GM21528 (cell line): ENCODE data around the gene CCDC92B.
"Not testable (repeated sequence)": the region's sequence is repeated elsewhere in the genome, so short reads cannot be mapped to it uniquely, and the experiment has no call there.

Source experiments
- ATAC-seq: cut with Tn5 transposase; IDR thresholded peaks from one replicate; pipeline ENCODE4 v1.9.1; 2021; ENCODE audit warnings: mild to moderate bottlenecking, moderate library complexity; ENCODE audit not compliant: unreplicated experiment, low FRiP score

Gene CCDC92B

GRCh38 chr17:2691069-2691871, 58.2 kb downstream of the CCDC92B start:
- ATAC-seq: no peak

DNA sequence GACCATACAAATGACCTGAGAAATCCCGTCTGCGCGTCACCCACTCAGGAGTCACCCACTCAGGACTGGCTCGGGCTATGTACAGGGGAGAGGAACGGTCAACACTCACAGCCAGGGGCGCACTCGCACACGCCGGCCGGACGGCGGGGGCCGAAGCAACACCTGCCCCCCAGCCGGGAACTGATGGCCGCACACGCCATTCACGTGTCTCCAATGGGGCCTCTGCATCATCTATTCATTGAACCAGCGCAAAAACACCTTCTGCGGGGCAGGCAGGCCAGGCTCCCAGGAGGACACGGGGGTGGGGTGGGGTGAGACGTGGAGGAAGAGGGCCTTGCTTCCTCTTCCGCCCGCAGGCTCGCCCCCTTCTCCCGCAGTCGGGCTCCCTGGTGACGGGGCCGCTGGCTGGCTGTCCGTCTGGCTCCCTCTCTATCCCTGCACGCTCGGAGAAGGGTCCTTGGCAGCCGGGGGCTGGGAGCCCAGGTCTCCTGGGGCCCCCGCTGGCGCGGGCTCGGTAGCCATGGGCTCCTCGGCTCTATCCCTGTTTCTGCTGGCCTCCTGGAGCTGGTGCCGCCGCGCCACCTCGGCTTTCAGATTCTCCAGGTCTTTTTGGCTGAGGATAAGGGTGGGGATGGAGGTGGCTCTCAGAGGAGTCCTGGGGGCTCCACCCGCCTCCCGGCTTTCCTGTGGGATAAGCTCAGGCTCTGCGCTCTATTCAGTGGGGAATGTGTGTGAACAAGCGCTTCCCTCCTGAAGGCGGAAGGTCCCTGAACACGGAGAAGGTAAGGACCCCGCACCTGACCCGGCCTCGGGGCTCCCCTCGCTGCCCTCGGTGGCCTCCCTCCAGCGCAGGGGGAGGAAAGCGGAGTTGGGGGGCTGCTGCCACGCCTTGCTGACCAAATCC, 59.0 kb downstream of the CCDC92B start:
- ATAC-seq: no peak

DNA sequence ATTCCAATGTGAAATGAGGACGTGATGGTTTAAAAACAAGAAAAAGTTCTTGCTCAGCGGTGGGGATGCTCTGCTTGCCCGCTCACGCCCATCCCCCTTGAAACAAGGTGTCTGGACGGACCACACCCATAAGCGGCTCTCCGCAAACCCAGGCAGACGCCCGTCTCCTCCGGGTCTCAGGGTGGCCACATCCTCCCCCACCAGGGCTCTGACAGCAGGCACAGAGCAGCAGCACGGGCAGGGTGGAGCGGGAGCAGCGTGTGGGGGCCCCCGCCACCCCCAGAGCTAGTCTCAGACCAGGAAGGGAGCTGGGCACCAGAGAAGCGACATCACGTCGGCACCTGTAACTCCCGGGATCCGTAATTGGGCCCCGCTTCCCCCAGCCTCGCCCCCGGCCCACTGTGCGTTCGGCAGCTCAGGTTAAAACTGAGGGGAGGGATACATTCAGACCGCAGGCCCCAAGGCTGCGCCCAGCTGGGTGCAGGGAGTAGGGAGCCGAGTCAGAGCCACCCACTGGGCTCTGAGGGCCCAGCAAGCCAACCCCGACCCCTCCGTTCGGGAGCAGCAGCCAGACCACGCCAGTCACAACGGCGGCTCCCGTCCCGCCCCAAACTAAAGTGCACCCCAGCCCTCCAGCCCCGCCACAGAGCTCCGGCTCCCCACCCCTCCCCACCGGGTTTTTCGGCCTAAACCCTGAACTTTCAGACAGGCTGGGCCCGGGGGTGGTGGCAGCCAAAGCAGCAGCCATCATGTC, 59.9 kb downstream of the CCDC92B start:
- no peak for ATAC-seq

GRCh38 chr17:2688351-2689342, 60.8 kb downstream of the CCDC92B start:
- ATAC-seq: no peak

- no peak for ATAC-seq
These were observed 62.4 kb downstream of the CCDC92B start for GRCh38 chr17:2687074-2687418.

DNA sequence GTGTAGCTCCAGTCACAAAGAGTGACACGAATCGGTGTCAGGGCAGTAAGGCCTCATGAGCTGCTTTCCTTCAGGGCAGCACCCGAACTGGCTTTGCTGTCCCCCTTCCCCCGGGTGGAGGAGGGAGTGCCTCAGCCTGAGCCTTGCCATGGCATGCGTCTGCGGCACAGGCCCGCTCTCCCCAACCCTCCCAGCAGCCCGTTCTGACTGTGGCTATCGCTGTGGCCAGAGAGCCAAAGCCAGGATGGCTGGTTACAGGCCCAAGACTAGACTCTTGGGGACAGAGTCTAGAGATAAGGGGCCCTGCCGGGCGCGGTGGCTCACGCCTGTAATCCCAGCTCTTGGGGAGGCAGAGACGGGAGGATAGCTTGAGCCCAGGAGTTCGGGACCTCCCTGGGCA, 63.8 kb downstream of the CCDC92B start:
- no peak for ATAC-seq

- ATAC-seq: no peak
These were observed 64.9 kb downstream of the CCDC92B start for GRCh38 chr17:2684549-2684948.

GRCh38 chr17:2683912-2684311, 65.5 kb downstream of the CCDC92B start:
- ATAC-seq: no peak

GRCh38 chr17:2682176-2682938, 67.1 kb downstream of the CCDC92B start:
- no peak for ATAC-seq

GRCh38 chr17:2681650-2682049, 67.8 kb downstream of the CCDC92B start:
- no peak for ATAC-seq

GRCh38 chr17:2680961-2681360, 68.5 kb downstream of the CCDC92B start:
- no peak for ATAC-seq

DNA sequence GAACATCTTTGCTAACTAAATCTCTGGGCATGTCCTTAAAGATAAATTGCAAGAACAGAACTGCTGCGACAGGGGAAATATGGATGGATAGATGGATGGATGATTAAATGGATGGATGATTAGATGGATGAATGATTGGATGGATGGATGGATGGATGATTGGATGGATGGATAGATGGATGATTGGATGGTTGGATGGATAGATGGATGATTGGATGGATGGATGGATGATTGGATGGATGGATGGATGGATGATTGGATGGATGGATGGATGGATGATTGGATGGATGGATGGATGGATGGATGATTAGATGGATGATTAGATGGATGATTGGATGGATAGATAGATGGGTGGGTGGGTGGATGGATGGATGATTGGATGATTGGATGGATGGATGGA, 70.2 kb downstream of the CCDC92B start:
- not testable (repeated sequence) for ATAC-seq
